GM12801 (cell line): ENCODE results near the gene NIPBL.

Source experiments
- TF ChIP-seq, protein P1 (sequence below): IDR thresholded peaks from one replicate; pipeline ENCODE4 v1.5.1; 2011; ENCODE audit warnings: control low read depth; ENCODE audit not compliant: insufficient read length; ENCODE audit errors: extremely low read depth

NIPBL gene

DNA sequence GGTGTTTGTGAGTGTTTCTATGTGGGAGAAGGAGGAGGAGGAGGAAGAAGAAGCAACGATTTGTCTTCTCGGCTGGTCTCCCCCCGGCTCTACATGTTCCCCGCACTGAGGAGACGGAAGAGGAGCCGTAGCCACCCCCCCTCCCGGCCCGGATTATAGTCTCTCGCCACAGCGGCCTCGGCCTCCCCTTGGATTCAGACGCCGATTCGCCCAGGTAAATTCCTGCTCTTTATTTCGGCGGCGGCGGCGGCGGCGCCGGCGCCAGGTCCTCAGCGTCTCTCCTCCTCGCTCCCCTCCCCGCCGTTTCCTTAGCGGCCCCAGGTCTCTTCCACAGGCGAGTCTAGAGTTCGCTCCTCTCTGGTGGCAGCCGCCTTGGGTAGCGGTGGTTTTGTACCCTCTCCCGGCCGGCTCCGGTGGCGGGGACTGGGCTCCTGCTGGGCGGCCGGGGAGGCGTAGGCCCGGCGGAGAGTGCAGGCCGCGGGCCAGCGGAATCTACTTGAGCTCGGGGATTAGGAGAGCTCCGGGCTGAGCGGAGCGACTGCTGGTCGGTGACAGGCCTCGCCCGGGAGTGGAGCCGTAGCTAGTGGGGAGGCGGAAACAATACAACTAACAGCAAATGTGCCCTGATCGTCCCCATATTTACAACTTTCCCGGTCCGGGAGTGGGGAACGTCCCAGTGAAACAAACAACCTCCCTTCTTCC lies 547 bp downstream of the NIPBL start:
- TF ChIP-seq, protein P1, sequence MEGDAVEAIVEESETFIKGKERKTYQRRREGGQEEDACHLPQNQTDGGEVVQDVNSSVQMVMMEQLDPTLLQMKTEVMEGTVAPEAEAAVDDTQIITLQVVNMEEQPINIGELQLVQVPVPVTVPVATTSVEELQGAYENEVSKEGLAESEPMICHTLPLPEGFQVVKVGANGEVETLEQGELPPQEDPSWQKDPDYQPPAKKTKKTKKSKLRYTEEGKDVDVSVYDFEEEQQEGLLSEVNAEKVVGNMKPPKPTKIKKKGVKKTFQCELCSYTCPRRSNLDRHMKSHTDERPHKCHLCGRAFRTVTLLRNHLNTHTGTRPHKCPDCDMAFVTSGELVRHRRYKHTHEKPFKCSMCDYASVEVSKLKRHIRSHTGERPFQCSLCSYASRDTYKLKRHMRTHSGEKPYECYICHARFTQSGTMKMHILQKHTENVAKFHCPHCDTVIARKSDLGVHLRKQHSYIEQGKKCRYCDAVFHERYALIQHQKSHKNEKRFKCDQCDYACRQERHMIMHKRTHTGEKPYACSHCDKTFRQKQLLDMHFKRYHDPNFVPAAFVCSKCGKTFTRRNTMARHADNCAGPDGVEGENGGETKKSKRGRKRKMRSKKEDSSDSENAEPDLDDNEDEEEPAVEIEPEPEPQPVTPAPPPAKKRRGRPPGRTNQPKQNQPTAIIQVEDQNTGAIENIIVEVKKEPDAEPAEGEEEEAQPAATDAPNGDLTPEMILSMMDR = no peak

DNA sequence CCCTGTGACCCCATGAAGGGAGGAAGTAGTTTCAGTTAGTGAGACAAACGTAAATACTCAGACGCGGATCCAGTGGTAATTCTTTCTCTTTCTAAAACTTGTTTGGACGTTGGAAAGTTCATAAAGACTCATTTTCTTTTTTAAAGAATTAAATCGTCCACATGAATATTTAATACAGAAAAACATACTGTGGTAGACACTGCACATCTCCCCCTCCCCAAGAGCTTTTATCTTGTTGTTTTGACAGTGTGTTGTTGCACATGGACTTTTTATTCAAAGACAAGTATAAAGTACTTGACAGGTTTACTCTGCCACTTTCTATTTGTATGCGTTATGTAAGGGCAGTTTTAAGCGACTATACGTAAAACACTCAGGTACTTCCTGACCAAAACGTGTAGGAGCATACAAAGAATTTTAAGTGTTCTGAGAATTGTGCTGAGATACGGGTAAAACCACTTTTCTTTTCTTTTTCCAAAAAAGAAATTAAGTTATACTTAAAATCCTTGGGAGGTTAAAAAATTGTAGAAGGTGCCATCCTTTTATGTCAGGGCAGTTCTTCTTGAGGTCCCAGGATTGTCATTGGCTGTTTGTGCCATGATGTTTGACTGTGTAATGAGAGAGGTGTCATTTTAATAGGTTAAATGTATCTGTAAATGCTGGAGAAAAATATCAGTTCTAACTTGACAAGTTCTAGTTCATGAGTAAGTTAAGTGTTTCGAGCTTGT lies 1.3 kb downstream of the NIPBL start:
- TF ChIP-seq, protein P1 = no peak

DNA sequence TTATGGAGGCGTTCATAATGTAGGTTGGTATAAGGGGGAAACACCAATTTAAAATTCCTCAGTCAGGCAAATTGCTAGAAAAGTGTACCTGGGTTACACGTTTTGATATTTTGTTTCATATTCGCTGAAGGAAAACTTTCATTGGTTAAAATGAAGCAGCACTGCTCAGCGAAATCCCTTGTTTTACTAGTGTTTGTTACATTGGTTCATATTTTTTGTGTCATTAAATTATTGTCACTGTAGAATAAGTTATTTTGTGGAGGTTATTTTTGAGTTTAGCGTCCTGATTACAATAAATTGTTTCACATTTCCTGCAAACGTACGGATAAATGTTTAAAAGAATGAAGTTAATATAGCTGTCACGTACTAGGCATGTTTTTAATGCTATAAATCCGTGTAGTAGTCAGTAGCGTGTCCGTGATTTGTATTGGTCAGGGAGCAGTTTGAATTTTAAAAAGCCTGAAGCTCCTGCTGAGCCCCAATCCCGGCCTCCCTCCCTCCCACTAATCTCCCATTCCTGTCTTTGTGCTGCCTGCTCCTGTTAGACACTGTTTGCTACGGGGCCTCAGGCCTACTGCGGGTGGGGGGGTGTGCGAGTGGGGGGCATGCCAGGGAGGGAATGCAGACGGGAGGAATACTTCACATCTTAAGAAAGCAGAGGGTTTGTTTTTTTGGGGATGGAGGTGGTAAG lies 2.0 kb downstream of the NIPBL start:
- TF ChIP-seq, protein P1 = no peak

DNA sequence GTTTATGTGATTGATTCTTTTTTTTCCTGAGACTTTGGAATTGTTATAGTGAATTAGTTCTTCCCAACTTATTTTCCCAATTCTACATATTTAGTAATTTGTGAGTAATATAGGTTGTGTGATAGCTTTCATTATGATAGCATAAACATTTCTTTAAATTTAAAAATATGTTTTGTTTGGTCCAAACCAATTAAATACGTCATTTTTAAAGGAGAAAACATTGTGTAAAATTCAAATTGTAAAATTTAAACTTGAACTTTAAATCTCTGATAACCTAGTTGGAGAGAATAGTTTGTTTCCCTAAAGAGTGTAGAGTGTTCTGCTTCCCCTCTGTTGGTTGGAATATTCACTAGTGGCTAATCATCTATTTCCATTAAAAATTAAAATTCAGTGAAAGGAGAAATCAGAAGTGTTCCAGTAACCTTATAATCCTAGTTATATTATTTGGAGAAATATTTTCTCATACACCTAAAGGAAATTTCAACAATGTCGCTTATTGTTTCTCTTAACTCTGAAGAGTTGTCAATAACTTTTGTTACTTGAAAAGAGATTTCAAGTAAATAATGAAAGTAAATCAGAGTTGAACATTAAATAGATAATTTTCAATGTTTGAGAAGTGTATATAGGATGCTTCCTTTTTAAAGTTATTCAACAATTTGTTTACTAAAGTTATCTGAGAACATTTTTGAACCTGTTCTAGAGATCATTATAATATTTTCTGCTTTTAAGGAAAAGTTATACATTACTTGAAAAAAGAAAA lies 2.9 kb downstream of the NIPBL start:
- TF ChIP-seq, protein P1 = no peak

GRCh38 chr5:36880761-36881160 lies 4.2 kb downstream of the NIPBL start:
- TF ChIP-seq, protein P1 = no peak

DNA sequence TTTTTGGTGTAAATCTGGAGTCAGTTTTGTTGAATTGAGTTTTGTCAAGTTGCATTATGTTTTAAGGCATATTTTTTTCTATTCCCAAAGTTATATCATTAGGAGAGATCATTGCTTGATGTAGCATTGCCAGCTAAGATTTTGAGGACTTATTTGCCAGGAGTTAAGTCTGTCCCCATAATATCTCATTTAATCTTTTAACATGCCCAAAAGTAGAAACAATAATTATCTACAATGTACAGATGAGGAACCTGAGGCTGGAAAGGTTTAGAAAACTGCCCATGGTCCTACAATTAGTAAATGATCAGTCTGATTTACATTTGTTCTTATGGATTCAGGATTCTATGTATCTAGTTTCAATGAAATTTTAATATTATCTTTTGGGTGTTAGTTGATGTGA lies 4.7 kb downstream of the NIPBL start:
- TF ChIP-seq, protein P1 = no peak

DNA sequence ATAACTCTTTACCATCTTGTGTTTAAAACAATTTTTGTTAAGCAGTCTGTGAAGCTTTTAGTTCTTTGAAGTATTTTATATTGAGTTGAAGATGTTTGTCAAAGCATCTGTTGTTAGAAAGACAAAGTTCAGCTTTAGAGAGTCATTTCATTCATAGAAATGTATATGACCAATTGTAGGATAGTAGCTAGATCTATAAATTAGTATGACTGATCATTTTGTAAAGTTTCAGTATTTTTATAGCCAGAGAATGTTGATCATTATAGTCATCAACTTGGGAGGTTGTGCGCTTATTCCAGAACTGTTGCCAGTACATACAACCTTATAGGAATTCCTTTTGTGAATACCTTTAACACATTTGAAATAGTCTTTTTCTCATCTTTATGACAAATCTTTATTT lies 5.2 kb downstream of the NIPBL start:
- TF ChIP-seq, protein P1 = no peak
